Pericardium fibroblast (primary cell): ENCODE results near the gene KRT33B. TPM values are rescaled to one million over a fixed set of nuclear protein-coding genes. Genes with fewer than 3 reads are reported as not detected.

Experiments used
- total RNA-seq: library from RNA; depleted of rRNA; stranded (reverse); fragments of >200 nt; gene quantifications from 2 replicates; pipeline ENCODE4 v1.2.3, GENCODE V29; 2015

KRT33B gene
- not detected in 2 replicates for total RNA-seq

GRCh38 chr17:41369713-41370112 lies at the start of gene KRT33B:
TSS of gene KRT33B (minus strand) at chr17:41369813. CDS start at chr17:41369750, 63 bp downstream.

DNA sequence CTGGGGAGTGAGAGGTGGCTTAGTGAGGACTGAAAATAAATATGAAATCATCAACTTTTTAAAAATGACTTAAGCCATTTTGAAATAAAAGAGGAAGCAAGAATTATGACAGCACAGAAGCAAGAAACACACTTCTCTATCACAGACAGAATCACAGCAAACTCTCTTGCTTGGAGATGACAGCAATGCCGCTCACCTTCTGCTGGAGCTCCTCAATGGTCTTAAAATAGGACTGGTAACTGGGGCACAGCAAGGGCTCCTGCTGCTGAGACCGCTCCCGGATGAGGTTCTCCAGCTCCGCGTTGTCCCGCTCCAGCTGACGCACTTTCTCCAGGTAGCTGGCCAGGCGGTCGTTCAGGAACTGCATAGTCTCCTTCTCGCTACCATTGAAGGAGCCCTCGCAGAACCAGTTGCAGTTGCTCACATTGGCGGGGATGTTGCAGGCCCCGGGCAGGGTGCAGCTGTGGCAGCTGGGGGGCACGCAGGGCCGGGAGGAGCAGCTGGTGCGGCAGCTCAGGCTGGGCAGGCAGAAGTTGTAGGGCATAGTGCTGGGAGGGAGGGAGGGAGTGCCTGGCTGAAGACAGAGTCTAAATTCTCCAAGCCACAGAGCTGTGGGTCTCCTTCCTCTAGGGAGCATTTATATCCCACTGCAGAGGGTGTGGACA lies 27.5 kb upstream of the KRT33B start, which contains the start of gene KRT31:
Gene KRT31, minus strand, starts transcription at position 613 of the 665 bp plus-strand sequence. Its CDS starts 69 bp downstream, at position 544.

DNA sequence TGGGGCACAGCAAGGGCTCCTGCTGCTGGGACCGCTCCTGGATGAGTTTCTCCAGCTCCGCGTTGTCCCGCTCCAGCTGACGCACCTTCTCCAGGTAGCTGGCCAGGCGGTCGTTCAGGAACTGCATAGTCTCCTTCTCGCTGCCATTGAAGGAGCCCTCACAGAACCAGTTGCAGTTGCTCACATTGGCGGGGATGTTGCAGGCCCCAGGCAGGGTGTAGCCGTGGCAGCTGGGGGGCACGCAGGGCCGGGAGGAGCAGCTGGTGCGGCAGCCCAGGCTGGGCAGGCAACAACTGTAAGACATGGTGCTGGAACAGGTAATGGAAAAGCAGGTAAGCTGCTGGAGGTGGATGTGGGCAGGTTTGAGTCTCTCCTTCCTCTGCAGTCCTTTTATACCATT lies 12.3 kb upstream of the KRT33B start, which contains the start of gene KRT34:
Gene KRT34, minus strand, starts transcription at position 364 of the 400 bp plus-strand sequence. Its CDS starts 60 bp downstream, at position 304.

DNA sequence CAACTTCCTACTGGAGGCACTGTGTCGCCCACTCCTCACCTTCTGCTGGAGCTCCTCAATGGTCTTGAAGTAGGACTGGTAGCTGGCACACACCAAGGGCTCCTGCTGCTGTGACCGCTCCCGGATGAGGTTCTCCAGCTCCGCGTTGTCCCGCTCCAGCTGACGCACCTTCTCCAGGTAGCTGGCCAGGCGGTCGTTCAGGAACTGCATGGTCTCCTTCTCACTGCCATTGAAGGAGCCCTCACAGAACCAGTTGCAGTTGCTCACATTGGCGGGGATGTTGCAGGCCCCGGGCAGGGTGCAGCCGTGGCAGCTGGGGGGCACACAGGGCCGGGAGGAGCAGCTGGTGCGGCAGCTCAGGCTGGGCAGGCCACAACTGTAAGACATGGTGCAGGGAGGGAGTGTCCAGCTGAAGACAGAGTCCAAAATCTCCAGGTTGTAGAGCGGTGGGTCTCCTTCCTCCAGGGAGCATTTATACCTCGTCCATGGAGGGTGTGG lies 19.2 kb downstream of the KRT33B start, which contains the start of gene KRT33A:
Gene KRT33A, minus strand, starts transcription at position 448 of the 498 bp plus-strand sequence. Its CDS starts 61 bp downstream, at position 387.

DNA sequence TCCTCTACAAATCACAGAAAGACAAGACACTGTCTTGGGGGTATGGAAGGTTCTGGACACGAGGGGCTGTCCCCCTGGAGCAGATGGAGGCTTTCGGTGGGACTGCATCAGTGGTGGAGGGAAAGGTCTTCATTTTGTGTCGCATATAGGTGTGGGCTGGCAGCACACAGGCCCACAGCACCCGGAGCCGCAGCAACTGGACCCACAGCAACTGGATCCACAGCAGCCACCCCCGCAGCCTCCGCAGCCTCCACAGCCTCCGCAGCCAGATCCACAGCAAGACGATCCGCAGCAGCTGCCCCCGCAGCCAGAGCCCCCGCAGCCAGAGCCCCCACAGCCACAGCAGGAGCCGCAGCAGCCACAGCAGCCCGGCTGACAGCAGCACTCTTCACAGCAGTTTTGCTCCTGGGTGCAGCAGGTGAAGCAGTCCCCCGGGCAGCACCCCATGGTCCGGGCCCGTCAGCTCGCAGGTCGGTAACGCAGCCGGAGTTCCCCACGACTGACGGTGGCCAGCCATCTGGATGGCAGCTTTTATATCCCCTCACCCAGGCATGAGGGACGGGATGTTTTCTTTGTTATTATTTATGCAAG lies 54.3 kb downstream of the KRT33B start, which contains the start of gene KRTAP17-1:
Gene KRTAP17-1, minus strand, starts transcription at position 507 of the 591 bp plus-strand sequence. Its CDS starts 60 bp downstream, at position 447.

Other genes with a start within 250 kb of the KRT33B start
- not detected in 2 replicates for gene KRTAP4-12, start 245.6 kb downstream of the KRT33B start, total RNA-seq
- not detected in 2 replicates for gene KRTAP4-6, start 229.3 kb downstream of the KRT33B start, total RNA-seq
- gene KRTAP4-5, start 220.0 kb downstream of the KRT33B start, total RNA-seq: not detected in 2 replicates
- not detected in 2 replicates for gene KRTAP4-4, start 209.1 kb downstream of the KRT33B start, total RNA-seq
- gene KRTAP4-3, start 201.6 kb downstream of the KRT33B start, total RNA-seq: not detected in 2 replicates
- not detected in 2 replicates for gene KRTAP4-2, start 191.6 kb downstream of the KRT33B start, total RNA-seq
- gene KRTAP4-1, start 184.9 kb downstream of the KRT33B start, total RNA-seq: not detected in 2 replicates
- gene KRTAP9-1, start 179.9 kb downstream of the KRT33B start, total RNA-seq: not detected in 2 replicates
- gene KRTAP9-2, start 143.2 kb downstream of the KRT33B start, total RNA-seq: not detected in 2 replicates
- not detected in 2 replicates for gene KRTAP9-3, start 137.4 kb downstream of the KRT33B start, total RNA-seq
- not detected in 2 replicates for gene KRTAP9-8, start 131.8 kb downstream of the KRT33B start, total RNA-seq
- not detected in 2 replicates for gene KRTAP9-4, start 120.1 kb downstream of the KRT33B start, total RNA-seq
- gene KRTAP9-9, start 114.4 kb downstream of the KRT33B start, total RNA-seq: not detected in 2 replicates
- not detected in 2 replicates for gene KRTAP9-6, start 104.4 kb downstream of the KRT33B start, total RNA-seq
- gene KRTAP9-7, start 94.1 kb downstream of the KRT33B start, total RNA-seq: not detected in 2 replicates
- gene KRTAP29-1, start 67.0 kb downstream of the KRT33B start, total RNA-seq: not detected in 2 replicates
- gene KRTAP16-1, start 60.5 kb downstream of the KRT33B start, total RNA-seq: not detected in 2 replicates
- gene KRTAP17-1, start 54.1 kb downstream of the KRT33B start, total RNA-seq: not detected in 2 replicates
- gene KRT33A, start 19.0 kb downstream of the KRT33B start, total RNA-seq: not detected in 2 replicates
- not detected in 2 replicates for gene KRT34, start 12.5 kb upstream of the KRT33B start, total RNA-seq
- not detected in 2 replicates for gene KRT31, start 27.8 kb upstream of the KRT33B start, total RNA-seq
- not detected in 2 replicates for gene KRT37, start 54.8 kb upstream of the KRT33B start, total RNA-seq
- gene KRT38, start 71.2 kb upstream of the KRT33B start, total RNA-seq: not detected in 2 replicates
- gene KRT32, start 97.6 kb upstream of the KRT33B start, total RNA-seq: not detected in 2 replicates
- gene KRT35, start 111.3 kb upstream of the KRT33B start, total RNA-seq: not detected in 2 replicates
- not detected in 2 replicates for gene KRT36, start 120.1 kb upstream of the KRT33B start, total RNA-seq
- gene KRT13, start 135.8 kb upstream of the KRT33B start, total RNA-seq: not detected in 2 replicates
- not detected in 2 replicates for gene KRT15, start 149.1 kb upstream of the KRT33B start, total RNA-seq
- gene KRT19, start 158.5 kb upstream of the KRT33B start, total RNA-seq: 33.3 and 57.3 TPM in 2 replicates
- not detected in 2 replicates for gene KRT9, start 202.2 kb upstream of the KRT33B start, total RNA-seq
- 0.12 and 0.26 TPM in 2 replicates for gene KRT14, start 217.1 kb upstream of the KRT33B start, total RNA-seq
- gene KRT16, start 243.0 kb upstream of the KRT33B start, total RNA-seq: 0.17 TPM in 1 of 2 replicates, not detected in the other